ENCODE measurements around the gene COG2.
"Not testable (repeated sequence)": the region's sequence is repeated elsewhere in the genome, so short reads cannot be mapped to it uniquely, and the experiment has no call there.

DNA sequence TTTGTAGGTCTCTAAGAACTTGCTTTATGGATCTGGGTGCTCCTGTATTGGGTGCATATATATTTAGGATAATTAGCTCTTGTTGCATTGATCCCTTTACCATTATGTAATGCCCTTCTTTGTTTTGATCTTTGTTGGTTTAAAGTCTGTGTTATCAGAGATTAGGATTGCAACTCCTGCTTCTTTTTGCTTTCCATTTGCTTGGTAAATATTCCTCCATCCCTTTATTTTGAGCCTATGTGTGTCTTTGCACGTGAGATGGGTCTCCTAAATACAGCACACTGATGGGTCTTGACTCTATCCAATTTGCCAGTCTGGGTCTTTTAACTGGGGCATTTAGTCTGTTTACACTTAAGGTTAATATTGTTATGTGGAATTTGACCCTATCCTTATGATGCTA, 14.4 kb downstream of the COG2 start:
- TF ChIP-seq, protein P1, sequence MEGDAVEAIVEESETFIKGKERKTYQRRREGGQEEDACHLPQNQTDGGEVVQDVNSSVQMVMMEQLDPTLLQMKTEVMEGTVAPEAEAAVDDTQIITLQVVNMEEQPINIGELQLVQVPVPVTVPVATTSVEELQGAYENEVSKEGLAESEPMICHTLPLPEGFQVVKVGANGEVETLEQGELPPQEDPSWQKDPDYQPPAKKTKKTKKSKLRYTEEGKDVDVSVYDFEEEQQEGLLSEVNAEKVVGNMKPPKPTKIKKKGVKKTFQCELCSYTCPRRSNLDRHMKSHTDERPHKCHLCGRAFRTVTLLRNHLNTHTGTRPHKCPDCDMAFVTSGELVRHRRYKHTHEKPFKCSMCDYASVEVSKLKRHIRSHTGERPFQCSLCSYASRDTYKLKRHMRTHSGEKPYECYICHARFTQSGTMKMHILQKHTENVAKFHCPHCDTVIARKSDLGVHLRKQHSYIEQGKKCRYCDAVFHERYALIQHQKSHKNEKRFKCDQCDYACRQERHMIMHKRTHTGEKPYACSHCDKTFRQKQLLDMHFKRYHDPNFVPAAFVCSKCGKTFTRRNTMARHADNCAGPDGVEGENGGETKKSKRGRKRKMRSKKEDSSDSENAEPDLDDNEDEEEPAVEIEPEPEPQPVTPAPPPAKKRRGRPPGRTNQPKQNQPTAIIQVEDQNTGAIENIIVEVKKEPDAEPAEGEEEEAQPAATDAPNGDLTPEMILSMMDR (IDR thresholded peaks at IDR 0.05; ENCODE audit: insufficient read depth, low read depth, low read length): not testable (repeated sequence)
- TF ChIP-seq EZH2 (IDR thresholded peaks at IDR 0.05; ENCODE audit: insufficient read depth, low read length): not testable (repeated sequence)

Measured in astrocyte (in vitro differentiated cells and primary cell).